ENCODE measurements around the gene PLPP2.

PLPP2 gene

DNA sequence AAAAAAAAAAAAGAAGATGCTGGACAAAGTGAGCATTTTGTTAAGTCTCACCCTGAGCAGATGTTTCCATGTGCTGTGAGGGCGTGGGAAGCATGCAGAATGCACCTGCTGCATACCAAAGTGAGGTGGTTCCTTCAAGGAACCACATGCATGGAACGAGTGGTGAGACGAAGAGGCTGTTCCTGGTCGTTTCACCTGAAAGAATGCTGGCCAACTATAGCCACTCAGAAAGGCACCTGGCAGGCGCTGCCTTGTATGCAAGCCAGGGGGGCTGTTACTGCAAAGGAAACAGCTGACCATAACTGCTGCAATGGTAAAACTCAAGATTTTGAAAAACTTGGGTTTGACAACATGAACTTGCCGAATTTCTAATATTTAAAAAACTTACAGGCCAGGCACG is 38.7 kb upstream of the PLPP2 start:
- TF ChIP-seq SIN3A (IDR thresholded peaks at IDR 0.05; ENCODE audit: borderline replicate concordance, insufficient read depth, low read length), result no peak

GRCh38 chr19:328025-328505 is 36.9 kb upstream of the PLPP2 start:
- TF ChIP-seq SIN3A (IDR thresholded peaks at IDR 0.05; ENCODE audit: borderline replicate concordance, insufficient read depth, low read length), result no peak
- no peak for TF ChIP-seq FOXP2 (optimal IDR thresholded peaks at IDR 0.05; ENCODE audit: borderline replicate concordance, extremely low read depth, extremely low read length, insufficient read depth)
- TF ChIP-seq TAF1 (IDR thresholded peaks at IDR 0.05; ENCODE audit: borderline replicate concordance, insufficient read depth, low read length), result no peak
- TF ChIP-seq POLR2AphosphoS5 (IDR thresholded peaks at IDR 0.05; ENCODE audit: low read depth, low read length), result no peak
- no peak for TF ChIP-seq REST (IDR thresholded peaks at IDR 0.05; ENCODE audit: insufficient read depth in 1 of 2, low read depth in 2 of 2, low read length in 2 of 2)

DNA sequence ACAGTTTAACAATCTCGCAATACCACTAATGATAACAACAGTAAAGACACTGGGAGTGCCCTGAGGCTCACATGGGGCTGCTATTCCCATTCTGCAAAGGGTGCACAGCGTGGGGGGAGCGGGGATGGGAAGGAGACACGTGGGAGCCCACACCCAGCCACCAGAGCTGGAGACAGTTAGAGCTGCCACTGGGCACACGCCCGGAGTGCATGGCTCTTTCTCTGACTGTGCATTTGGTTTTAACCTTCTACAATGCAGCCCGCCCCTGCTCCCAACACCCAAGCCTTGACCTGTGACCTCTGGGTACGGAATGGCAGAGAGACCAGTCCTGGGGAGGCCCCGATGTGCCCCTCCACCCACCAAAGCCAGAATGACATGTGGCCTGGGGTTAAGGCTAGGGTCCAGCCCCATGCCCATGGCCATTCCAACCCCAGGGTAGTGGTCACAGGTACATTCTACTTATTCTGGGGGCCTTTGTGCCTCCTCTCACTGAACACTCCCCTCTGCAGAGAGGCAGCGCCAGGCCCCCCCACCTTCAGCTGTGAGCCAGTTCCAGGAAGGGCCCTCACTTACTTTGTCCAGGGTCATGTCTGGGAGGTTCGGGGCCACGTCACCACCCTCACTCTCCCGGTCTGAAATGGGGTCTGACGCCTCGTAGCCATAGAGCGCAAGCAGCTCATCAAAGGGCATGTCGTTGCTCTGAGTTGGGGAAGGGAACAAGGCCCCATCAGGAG is 36.3 kb upstream of the PLPP2 start:
- TF ChIP-seq POLR2AphosphoS5 (IDR thresholded peaks at IDR 0.05; ENCODE audit: low read depth, low read length) (no peak), REST (IDR thresholded peaks at IDR 0.05; ENCODE audit: insufficient read depth in 1 of 2, low read depth in 2 of 2, low read length in 2 of 2) (no peak), FOXP2 (optimal IDR thresholded peaks at IDR 0.05; ENCODE audit: borderline replicate concordance, extremely low read depth, extremely low read length, insufficient read depth) (no peak), SIN3A (IDR thresholded peaks at IDR 0.05; ENCODE audit: borderline replicate concordance, insufficient read depth, low read length) (no peak), TAF1 (IDR thresholded peaks at IDR 0.05; ENCODE audit: borderline replicate concordance, insufficient read depth, low read length) (no peak)

GRCh38 chr19:326871-327270 is 35.7 kb upstream of the PLPP2 start:
- no peak for TF ChIP-seq POLR2AphosphoS5 (IDR thresholded peaks at IDR 0.05; ENCODE audit: low read depth, low read length)
- no peak for TF ChIP-seq REST (IDR thresholded peaks at IDR 0.05; ENCODE audit: insufficient read depth in 1 of 2, low read depth in 2 of 2, low read length in 2 of 2)
- no peak for TF ChIP-seq SIN3A (IDR thresholded peaks at IDR 0.05; ENCODE audit: borderline replicate concordance, insufficient read depth, low read length)
- no peak for TF ChIP-seq FOXP2 (optimal IDR thresholded peaks at IDR 0.05; ENCODE audit: borderline replicate concordance, extremely low read depth, extremely low read length, insufficient read depth)
- no peak for TF ChIP-seq TAF1 (IDR thresholded peaks at IDR 0.05; ENCODE audit: borderline replicate concordance, insufficient read depth, low read length)

DNA sequence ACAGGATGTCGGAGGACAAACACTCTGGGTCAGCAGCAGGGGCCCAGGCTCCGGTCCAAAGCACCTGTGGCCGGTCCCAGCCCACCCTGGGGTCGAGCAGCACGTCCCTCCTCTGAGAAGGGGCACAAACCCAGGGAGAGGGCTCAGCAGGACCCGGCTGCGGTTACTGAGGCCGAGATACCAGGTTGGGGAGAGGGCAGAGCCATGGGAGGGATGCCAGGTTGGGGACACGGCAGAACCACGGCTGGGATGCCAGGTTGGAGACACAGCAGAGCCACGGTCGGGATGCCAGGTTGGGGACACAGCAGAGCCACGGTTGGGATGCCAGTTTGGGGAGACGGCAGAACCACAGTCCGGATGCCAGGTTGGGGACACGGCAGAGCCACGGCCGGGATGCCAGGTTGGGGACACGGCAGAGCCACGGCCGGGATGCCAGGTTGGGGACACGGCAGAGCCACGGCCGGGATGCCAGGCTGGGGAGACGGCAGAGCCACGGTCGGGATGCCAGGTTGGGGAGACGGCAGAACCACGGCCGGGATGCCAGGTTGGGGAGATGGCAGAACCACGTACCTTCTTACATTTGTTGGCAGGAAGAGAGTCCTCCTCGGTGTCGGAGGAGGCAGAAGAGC is 34.8 kb upstream of the PLPP2 start:
- TF ChIP-seq TAF1 (IDR thresholded peaks at IDR 0.05; ENCODE audit: borderline replicate concordance, insufficient read depth, low read length) (no peak), POLR2AphosphoS5 (IDR thresholded peaks at IDR 0.05; ENCODE audit: low read depth, low read length) (no peak), REST (IDR thresholded peaks at IDR 0.05; ENCODE audit: insufficient read depth in 1 of 2, low read depth in 2 of 2, low read length in 2 of 2) (no peak), FOXP2 (optimal IDR thresholded peaks at IDR 0.05; ENCODE audit: borderline replicate concordance, extremely low read depth, extremely low read length, insufficient read depth) (no peak), SIN3A (IDR thresholded peaks at IDR 0.05; ENCODE audit: borderline replicate concordance, insufficient read depth, low read length) (no peak)
